Measurements from ENCODE around the gene SRGAP1. TPM values are rescaled to one million over a fixed set of nuclear protein-coding genes. Genes with fewer than 3 reads are reported as not detected.

Gene SRGAP1
- total RNA-seq, 2 donors from 2014 or later, result 0.19 to 1.0 TPM

- H3K27ac Mint-ChIP-seq, result no peak overlapping the region
Measured at GRCh38 chr12:63944586-63945228, 100.2 kb downstream of the SRGAP1 start.

DNA sequence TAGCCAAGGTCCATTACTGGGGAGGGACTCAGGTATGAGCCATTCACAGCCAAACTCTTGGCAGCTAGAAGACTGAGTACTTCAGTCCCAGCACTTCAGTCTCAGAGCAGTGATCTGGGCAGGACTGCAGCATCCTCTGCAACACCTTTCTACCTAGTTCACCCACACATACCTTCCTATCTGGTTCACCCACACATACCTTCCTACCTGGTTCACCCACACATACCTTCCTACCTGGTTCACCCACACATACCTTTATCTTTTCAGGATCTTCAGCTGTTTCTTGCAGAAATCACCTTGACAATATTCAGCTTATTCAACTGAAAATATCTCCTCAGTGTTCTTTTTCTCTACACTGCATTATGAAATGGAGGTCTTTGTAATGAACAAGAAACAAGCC is 101.3 kb downstream of the SRGAP1 start:
- no peak overlapping the region for H3K27ac Mint-ChIP-seq
- DNase-seq (ENCODE audit: low spot score), result no peak
- H3K9me3 Mint-ChIP-seq, result no peaks in the 10 kb centered on the region
- no peak overlapping the region for H3K4me3 Mint-ChIP-seq
- peaks cover 0 to 4% of the 10 kb centered on the region in 2 donors for H3K27me3 Mint-ChIP-seq
- no peak for ATAC-seq
- no peaks in the 10 kb centered on the region for H3K36me3 Mint-ChIP-seq
- no peaks in the 10 kb centered on the region for H3K4me1 Mint-ChIP-seq (ENCODE audit: low read depth in 2 of 2)

More at GRCh38 chr12:63944586-63945228, 100.2 kb downstream of the SRGAP1 start:
- no peaks in the 10 kb centered on the region for H3K36me3 Mint-ChIP-seq
- peak in 1 of 2 donors; percentile 40 for ATAC-seq
- H3K9me3 Mint-ChIP-seq, result no peaks in the 10 kb centered on the region
- peaks cover 0 to 4% of the 10 kb centered on the region in 2 donors for H3K27me3 Mint-ChIP-seq
- H3K4me3 Mint-ChIP-seq, result no peak overlapping the region
- no peak for DNase-seq (ENCODE audit: low spot score)
- peaks cover 0 to 3% of the 10 kb centered on the region in 2 donors for H3K4me1 Mint-ChIP-seq (ENCODE audit: low read depth in 2 of 2)

DNA sequence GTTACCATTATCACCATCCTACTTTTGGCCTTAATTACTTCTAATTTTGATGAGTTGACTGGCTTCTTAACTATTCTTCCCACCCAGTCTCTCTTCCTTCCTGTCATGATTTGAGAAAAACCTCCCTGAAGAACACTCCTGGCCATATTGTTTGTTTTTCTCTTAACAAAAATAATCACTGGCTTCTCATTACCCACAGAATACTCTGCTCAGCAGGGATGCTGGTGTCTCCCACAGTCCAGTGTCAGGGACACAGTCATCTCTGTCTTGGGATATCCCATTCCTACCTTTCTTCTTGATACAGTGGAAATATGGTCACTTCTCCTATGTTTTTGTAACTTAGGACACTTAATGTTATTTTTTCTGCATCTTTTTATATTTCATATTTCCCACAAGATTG is 103.7 kb downstream of the SRGAP1 start:
- H3K27me3 Mint-ChIP-seq, result peaks cover 0 to 4% of the 10 kb centered on the region in 2 donors
- H3K9me3 Mint-ChIP-seq, result no peaks in the 10 kb centered on the region
- no peak overlapping the region for H3K27ac Mint-ChIP-seq
- no peak for DNase-seq (ENCODE audit: low spot score)
- H3K4me1 Mint-ChIP-seq (ENCODE audit: low read depth in 2 of 2), result no peaks in the 10 kb centered on the region
- no peak for ATAC-seq
- no peak overlapping the region for H3K4me3 Mint-ChIP-seq
- no peaks in the 10 kb centered on the region for H3K36me3 Mint-ChIP-seq

- Mint-ChIP-seq H3K9me3 (no peaks in the 10 kb centered on the region), H3K36me3 (no peaks in the 10 kb centered on the region), H3K27ac (no peak overlapping the region), H3K27me3 (peaks cover 0 to 4% of the 10 kb centered on the region in 2 donors), H3K4me1 (ENCODE audit: low read depth in 2 of 2) (no peaks in the 10 kb centered on the region), H3K4me3 (no peak overlapping the region)
- ATAC-seq, result no peak
- DNase-seq (ENCODE audit: low spot score), result no peak
Measured at GRCh38 chr12:63949902-63950301, 105.4 kb downstream of the SRGAP1 start.

DNA sequence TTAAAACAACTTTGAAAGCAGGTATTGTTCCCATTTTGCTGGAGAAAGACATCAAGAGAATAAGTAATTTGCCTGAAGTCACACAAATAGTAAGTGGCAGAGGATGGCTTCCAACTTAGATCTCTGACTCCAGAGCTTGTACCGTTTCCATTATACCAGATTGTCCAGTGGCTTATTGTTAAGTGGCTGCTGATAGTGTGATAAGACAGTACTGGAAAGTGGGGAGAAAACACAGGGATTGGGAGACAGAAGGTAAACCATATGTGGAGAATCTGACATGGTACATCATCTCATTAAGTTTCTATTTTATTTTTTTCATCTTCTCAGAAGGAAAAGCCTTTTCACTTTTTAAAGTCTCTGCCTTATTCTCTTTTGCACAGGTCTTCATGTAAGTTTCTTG is 108.5 kb downstream of the SRGAP1 start:
- Mint-ChIP-seq H3K27ac (no peak overlapping the region), H3K4me1 (ENCODE audit: low read depth in 2 of 2) (no peaks in the 10 kb centered on the region), H3K9me3 (no peaks in the 10 kb centered on the region), H3K4me3 (no peak overlapping the region), H3K36me3 (no peaks in the 10 kb centered on the region), H3K27me3 (peaks cover 0 to 4% of the 10 kb centered on the region in 2 donors)
- no peak for DNase-seq (ENCODE audit: low spot score)
- ATAC-seq, result no peak

DNA sequence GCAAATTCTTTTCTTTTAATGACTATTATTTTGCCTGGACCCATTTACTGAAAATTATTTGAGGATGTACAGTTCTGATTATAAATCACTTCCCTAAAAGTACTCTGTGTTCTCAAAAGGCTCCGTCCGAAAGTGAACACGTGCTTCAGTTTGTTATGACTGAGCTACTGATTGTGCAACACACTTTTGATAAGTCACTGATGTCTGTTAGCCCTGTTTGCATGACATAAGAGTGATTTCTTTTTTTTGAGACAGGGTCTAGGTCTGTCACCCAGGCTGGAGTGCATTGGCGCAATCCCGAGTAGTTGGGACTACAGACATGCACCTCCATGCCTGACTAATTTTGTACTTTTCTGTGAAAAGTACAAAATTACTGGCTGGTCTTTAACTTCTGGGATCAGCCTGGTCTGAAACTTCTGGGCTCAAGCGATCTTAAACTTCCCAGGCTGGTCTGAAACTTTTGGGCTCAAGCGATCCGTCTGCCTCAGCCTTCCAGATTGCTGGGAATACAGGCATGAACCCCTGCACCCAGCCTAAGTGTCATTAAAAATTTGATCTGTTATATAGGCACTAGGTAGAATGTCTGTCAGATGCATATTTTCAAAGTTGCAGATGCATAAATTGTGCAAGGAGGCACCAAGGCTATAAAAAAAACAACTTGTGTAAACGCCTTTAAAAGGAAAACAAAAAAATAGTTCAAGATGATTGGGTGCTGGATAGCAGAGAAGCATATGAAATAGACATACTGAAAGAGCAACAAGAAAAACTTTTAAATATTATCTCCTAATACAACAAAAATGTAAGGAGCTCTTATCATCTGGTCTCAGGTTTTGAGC is 111.5 kb downstream of the SRGAP1 start:
- DNase-seq (ENCODE audit: low spot score) (no peak), ATAC-seq (no peak)
- Mint-ChIP-seq H3K9me3 (no peaks in the 10 kb centered on the region), H3K4me3 (no peak overlapping the region), H3K27ac (no peak overlapping the region), H3K4me1 (ENCODE audit: low read depth in 2 of 2) (no peaks in the 10 kb centered on the region), H3K27me3 (no peaks in the 10 kb centered on the region), H3K36me3 (no peaks in the 10 kb centered on the region)

DNA sequence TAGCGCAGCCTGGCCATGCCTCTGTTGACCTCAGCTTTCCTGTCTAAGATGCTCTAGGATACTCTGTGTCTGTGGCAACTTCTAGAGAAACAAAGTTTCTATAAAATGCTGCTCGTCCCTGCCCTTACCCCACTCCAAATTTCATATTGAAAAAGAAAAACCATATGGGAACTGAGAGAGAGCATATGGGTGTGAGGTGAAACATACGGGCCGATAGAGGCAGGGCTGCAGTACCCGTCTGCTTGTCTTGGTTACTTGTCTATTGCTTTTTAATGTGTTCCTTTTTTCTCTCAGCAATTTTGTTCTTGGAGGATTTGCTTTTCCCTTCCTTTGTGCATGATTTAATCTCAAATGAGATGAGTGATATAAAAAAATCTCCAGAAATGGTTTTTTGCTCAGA is 113.0 kb downstream of the SRGAP1 start:
- no peaks in the 10 kb centered on the region for H3K36me3 Mint-ChIP-seq
- no peaks in the 10 kb centered on the region for H3K4me1 Mint-ChIP-seq (ENCODE audit: low read depth in 2 of 2)
- ATAC-seq (no peak), DNase-seq (ENCODE audit: low spot score) (no peak)
- H3K4me3 Mint-ChIP-seq, result no peak overlapping the region
- H3K9me3 Mint-ChIP-seq, result no peaks in the 10 kb centered on the region
- peaks cover 0 to 7% of the 10 kb centered on the region in 2 donors for H3K27me3 Mint-ChIP-seq
- H3K27ac Mint-ChIP-seq, result no peak overlapping the region

DNA sequence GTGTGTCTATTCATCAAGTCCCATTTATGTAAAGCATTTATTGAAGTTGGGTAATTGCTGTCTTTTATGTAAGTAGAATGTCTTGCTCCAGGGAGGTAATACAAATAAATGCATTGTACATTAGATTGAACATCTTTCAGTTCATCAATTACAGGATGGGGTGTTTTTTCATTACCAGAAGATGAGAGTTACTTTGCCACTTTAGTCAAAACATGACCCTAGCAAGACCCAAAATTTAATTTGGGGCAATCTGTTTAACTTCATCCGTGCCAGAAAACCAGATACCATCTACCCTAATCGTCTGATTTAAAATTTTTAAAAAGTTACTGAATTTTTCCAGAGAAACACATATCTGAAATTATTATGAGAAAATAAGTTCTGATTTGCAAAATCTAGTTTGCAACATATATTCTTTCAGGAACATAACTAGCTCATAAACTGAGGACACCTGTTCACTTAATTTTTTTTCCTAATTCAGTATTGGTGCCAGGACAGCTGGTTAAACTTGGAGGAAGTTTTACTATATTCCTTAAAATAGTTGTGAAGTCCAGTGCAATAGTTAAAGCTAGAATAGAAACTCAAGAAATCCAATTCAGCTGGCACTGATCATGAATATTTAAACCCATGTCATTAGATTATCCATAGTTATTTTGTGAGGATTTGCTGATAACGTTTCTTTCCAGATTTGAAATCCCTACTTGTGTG is 114.5 kb downstream of the SRGAP1 start:
- ATAC-seq (no peak), DNase-seq (ENCODE audit: low spot score) (no peak)
- Mint-ChIP-seq H3K36me3 (no peaks in the 10 kb centered on the region), H3K27ac (no peak overlapping the region), H3K4me3 (no peak overlapping the region), H3K27me3 (peaks cover 0 to 7% of the 10 kb centered on the region in 2 donors), H3K9me3 (no peaks in the 10 kb centered on the region), H3K4me1 (ENCODE audit: low read depth in 2 of 2) (no peaks in the 10 kb centered on the region)

GRCh38 chr12:63961048-63961447 is 116.5 kb downstream of the SRGAP1 start:
- no peak for DNase-seq (ENCODE audit: low spot score)
- Mint-ChIP-seq H3K4me3 (no peak overlapping the region), H3K27ac (no peak overlapping the region), H3K27me3 (peaks cover 0 to 7% of the 10 kb centered on the region in 2 donors), H3K4me1 (ENCODE audit: low read depth in 2 of 2) (no peaks in the 10 kb centered on the region), H3K36me3 (no peaks in the 10 kb centered on the region), H3K9me3 (no peaks in the 10 kb centered on the region)
- ATAC-seq, result peak; percentile 13 to 36

DNA sequence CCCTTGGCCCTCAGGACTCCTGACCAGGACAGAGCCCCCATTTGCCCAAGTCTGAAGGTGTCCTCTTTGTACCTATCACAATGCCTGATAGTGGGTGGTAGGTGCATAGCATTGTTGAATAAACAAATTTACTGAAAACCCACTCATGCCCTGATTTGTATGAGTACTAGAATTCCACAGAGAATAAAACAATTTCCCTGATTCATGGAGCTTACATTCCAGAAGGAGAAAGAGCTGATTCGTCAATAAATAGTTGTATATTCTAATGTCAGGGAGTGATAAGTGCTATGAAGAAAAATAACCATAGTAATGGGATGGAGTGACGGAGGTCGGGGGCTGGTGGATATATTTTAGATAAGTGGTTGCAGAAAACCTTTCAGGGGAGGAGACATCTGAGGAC is 117.0 kb downstream of the SRGAP1 start:
- Mint-ChIP-seq H3K4me1 (ENCODE audit: low read depth in 2 of 2) (no peaks in the 10 kb centered on the region), H3K27me3 (peaks cover 0 to 7% of the 10 kb centered on the region in 2 donors), H3K4me3 (no peak overlapping the region), H3K27ac (no peak overlapping the region), H3K36me3 (no peaks in the 10 kb centered on the region), H3K9me3 (no peaks in the 10 kb centered on the region)
- no peak for ATAC-seq
- no peak for DNase-seq (ENCODE audit: low spot score)

DNA sequence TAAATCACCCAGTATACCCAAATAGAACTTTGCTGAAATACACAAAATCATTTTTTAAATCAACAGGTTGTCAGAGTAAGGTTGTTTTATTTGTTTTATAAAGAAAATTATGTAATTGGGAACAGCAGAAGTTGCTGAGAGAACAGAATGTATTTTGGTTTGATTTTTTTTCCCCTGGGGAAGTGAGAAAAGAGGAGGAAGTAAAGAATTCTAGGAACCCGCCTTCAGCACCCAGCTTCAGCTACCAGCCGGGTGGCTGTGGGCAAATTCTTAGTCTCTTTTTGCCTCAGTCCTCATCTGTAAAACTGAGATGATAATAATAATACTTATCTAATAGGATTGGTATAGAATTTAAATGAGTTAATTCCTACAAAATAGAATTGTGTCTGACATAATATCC is 119.4 kb downstream of the SRGAP1 start:
- Mint-ChIP-seq H3K27ac (no peak overlapping the region), H3K4me1 (ENCODE audit: low read depth in 2 of 2) (no peaks in the 10 kb centered on the region), H3K9me3 (no peaks in the 10 kb centered on the region), H3K27me3 (peaks cover 0 to 12% of the 10 kb centered on the region in 2 donors), H3K36me3 (no peaks in the 10 kb centered on the region), H3K4me3 (no peak overlapping the region)
- DNase-seq (ENCODE audit: low spot score) (no peak), ATAC-seq (no peak)

- Mint-ChIP-seq H3K4me1 (ENCODE audit: low read depth in 2 of 2) (no peaks in the 10 kb centered on the region), H3K4me3 (no peak overlapping the region), H3K9me3 (no peaks in the 10 kb centered on the region)
Measured at GRCh38 chr12:63964301-63964700, 119.8 kb downstream of the SRGAP1 start.

DNA sequence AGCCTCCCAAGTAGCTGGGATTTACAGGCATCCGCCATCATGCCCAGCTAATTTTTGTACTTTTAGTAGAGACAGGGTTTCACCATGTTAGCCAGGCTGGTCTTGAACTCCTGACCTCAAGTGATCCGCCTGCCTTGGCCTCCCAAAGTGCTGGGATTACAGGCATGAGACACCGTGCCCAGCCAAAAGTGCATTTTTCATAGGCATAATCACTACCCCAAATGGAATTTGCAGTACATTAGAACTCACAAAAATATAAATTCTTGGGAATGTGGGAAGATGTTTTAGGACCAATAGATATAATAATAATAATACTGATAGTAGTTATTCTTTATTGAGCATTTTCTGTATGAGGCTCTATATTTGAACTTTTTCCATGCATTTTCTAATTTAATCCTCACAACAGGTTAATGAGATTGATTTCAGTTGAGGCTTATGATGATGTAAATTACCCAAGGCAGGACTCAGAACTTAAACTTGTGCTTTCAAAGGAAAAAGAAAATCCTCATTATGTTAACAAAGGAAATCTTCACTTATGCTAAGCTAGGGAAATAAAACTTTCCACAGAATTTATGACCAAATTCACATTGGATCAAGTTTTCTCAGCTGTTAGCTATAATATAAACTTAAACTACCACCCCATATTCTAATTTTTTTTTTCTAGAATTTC is 121.6 kb downstream of the SRGAP1 start:
- ATAC-seq (no peak), DNase-seq (ENCODE audit: low spot score) (no peak)
- Mint-ChIP-seq H3K36me3 (no peaks in the 10 kb centered on the region), H3K4me3 (no peak overlapping the region), H3K27ac (no peak overlapping the region), H3K4me1 (ENCODE audit: low read depth in 2 of 2) (no peaks in the 10 kb centered on the region), H3K27me3 (peaks cover 2 to 19% of the 10 kb centered on the region in 2 donors), H3K9me3 (no peaks in the 10 kb centered on the region)

More at GRCh38 chr12:63964301-63964700, 119.8 kb downstream of the SRGAP1 start:
- no peaks in the 10 kb centered on the region for H3K36me3 Mint-ChIP-seq
- H3K27ac Mint-ChIP-seq, result no peak overlapping the region
- no peak for ATAC-seq
- DNase-seq (ENCODE audit: low spot score), result no peak
- peaks cover 0 to 12% of the 10 kb centered on the region in 2 donors for H3K27me3 Mint-ChIP-seq
